Measurements from ENCODE around the gene TEX264.

TEX264 gene

DNA sequence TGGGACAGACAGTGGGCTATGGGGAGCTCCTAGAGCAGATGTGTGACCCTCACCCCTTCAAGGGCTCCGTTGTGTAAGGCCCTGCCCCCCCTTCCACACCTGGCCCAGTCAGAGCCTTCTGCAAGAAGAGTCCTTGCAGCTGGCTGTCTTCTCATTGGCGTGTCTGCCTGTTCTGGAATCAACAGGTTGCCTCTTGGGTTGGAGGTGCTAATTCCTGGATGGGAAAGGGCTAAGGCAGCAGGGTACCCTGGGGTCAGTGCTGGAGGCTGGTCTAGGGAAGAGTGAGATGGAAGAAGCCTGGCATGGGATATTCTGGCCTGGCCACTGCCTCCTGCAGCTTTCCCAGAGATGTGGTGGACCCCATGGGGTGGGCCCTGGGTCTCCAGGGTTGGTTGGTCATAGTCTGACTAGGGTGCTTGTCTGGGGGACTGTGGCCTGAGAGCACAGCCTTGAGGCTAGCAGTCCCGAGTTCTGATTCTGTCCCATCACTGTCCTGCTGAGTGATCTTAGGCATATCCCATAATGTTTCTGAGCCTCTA lies 5.1 kb downstream of the TEX264 start:
- DNase-seq: no peak

DNA sequence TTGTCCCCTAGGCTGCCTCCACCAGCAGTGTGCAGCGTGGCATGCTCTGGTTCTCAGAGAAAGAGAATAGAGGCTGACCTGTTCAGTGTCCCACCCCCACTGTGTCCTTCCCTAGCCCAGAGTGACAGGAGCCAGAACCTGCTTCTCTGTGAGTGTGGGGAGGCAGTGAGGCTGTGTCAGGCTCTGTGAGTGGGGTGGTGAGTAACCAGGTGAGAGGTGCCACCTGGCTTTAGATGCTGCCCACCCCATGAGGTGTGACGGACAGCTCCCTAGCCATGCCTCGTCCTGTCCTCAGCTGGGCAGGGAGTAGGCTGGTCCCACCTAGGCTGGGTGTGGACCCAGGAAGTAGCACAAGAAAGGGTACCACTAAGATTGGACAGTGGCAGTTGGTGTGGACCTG lies 6.3 kb downstream of the TEX264 start:
- DNase-seq: no peak

DNA sequence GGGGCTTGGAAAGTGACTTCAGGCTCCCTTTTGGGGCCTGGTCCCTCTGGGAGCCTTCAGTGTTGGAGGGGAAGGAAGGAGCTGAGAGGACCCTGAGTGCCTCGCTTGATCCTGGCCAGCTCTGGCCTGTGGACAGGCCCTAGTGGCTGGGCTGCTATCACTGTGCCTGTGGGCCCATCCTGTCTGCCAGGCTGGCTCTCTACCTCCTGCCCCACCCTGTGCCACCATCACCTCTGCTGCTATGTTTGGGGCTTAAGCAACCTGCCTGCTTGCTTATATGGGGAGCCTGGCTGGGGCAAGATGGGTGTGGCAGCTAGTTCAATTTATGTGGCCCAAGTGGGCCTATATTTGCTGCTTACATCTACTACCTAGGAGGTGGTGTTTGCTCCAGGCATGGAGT lies 7.1 kb downstream of the TEX264 start:
- no peak for DNase-seq

DNA sequence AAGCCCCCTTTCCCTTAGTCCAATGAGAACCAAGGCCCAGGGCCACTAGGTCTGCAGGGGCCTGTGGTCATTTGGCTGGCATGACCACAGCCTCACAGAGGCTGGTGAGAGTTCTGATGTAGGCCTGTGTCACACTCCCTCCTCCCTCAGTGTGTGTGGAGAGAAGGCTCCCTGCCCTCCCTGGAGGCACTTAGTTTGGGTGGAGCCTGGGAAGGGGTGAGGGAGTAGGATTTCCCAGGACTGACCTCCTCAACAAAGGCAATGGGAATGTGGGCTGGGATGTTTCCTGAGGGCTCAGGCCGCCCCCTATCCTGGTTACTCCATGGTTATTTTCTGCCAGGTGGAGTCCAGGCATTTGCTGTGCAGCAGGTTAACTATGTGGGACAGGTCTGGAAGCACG lies 7.6 kb downstream of the TEX264 start:
- no peak for DNase-seq

DNA sequence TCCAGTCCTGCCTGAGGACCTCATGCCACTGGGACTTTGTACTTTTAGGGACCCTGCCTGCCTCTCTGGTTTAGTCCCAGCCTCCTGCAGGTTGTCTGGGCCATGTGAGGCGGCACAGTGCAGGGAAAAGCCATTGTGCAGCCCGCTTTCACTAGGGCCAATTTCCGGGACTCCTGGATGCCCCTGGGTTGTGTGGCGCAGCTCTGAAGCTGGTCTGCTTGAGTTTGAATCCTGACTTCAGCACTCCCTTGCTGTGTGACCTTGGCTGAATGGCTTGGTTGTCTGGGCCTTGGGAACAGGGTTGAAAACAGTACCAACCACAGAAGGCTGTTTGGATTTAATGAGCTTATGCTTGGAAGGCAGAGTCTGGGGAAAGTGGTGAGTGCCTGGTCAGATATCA lies 8.3 kb downstream of the TEX264 start:
- DNase-seq: no peak

DNA sequence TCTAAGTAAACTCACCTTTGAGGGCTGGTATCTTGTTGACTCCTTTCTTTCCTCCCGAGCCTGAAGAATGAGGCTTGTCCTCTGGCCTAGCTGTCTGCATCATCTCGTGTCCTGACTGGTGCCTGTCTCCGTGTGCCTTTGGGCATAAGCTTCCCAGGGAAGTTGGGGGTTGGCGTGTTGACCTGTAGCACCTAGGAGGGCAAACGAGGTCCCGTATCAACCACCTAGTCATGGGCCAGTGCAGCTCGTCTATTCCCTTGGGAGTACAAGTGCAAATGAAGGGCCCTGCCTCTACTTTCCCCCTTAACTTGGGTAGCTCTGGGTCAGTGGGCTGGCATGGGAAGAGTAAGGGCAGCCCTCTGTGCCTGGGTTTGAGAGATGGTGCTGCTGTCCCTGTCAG lies 8.7 kb downstream of the TEX264 start:
- no peak for DNase-seq

DNA sequence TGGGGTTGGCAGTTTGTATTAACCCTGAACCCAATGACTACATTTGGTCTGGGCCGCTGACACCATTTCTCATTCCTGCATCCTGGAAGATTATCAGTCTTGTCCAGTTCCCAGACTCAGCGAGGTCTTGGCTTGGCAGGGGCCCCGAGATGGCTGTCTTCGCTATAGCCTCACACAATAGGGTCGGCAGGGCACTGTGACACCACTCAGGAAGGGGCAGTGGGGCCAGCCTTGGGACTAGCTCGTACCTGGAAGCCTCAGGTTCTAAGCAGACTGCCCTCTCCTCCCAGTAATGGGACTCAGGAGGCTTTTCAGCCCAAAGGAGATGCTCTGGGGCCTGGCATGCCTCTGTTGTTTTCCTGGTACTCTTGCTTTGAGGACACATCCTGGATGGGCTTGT lies 9.1 kb downstream of the TEX264 start:
- no peak for DNase-seq

DNA sequence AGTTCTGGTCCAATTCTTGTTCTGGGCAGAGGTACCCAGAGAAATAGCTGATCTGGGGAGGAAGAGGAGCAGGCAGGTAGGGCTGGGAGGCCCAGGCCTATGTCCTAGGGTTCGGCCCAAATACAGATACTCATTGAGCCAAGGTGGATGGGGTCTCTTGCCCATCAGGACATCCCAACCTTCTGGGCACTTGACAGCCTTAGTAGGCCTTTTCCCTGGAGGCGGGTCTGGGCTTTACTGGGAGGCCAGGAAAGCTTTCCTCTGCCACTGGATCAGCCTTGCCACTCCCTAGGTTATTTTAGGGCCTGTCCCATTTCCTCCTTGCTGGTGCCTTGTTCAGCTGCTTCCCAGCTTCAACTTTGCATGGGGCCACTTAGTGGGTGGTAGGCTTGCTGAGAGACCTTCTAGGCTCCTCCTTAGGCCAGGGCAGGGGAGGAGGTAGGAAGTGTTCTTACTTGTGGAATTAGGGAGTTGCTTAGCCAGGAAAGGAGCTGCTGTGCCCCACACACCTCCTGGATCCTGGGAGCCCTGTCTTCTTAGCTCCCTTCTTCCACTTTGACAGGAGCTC lies 9.7 kb downstream of the TEX264 start:
- no peak for DNase-seq

DNA sequence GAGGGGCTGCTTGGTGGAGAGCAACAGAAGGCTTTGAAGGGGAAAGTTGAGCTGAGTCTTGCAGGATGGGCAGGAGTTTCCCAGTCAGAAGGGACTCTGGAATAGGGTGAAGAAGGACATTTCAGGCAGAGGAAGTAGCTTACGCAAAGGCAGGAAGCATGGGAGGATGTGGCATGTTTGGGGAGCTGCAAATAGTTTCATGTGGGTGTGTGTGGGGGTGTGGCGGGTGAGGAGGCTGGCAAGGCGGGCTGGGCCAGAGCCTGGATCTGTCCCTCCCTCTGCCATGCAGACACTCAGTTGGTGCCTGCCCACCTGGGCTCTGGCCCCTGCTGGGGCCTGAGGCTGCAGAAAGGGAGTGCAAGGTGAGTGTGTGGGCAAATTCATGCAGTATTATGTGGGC lies 10.4 kb downstream of the TEX264 start:
- DNase-seq: no peak

DNA sequence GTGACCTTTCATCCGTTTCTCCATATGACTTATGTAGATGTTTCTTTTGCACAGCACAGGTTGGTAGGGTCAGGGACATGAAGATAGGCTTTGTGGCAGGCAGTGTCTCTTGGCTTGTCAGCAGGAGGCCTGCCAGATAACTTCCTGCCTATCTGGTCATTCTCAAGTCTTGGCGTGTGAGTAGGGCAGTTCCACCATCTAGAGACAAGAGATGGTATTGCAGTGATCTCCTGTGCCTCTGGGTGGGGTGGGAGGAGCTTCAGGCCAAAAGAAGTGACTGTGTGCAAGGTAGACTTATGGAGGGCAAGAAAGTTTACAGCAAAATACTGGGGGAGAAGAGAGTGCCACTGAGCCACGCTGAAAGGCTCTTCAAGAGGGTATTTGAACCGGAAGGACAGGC lies 11.0 kb downstream of the TEX264 start:
- DNase-seq: peak; percentile 63

DNA sequence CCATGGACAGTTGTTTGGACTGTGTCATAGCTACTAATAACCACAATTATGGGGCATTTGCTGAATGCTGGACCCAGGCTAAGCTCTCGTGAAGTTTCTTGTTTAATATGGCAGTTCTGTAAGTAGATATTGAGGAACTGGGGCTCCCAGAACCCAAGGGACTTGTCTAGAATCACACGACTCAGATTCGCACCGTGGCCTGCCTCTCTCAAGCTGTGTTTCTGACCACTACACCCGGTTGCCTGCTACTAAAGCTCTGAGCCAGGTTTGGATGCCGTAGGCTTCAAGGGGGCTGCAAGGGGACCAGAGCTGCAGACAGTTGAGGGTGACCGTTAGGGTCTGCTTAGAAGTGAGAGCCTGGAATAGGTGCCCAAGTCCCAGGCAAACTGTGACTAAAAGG lies 11.5 kb downstream of the TEX264 start:
- no peak for DNase-seq

DNA sequence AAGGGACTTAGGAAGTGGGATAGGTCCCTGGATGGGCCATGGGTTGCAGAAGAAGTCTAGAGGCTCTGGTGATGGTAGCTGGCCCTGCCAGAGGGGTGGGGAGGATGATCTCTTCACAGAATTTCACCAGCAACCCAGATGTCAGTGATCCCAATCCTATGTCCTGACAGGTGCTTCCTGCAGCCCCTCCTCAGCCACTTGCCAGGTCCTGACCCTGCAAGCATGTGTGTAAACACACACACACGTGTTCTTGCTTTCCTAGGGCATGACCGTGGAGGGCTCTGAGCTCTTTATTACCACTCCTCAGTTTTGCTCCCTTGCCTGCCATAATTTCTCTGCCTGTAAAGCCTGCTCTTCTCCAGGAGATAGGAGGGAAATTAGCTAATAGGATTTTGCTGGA lies 12.5 kb downstream of the TEX264 start:
- DNase-seq: no peak

DNA sequence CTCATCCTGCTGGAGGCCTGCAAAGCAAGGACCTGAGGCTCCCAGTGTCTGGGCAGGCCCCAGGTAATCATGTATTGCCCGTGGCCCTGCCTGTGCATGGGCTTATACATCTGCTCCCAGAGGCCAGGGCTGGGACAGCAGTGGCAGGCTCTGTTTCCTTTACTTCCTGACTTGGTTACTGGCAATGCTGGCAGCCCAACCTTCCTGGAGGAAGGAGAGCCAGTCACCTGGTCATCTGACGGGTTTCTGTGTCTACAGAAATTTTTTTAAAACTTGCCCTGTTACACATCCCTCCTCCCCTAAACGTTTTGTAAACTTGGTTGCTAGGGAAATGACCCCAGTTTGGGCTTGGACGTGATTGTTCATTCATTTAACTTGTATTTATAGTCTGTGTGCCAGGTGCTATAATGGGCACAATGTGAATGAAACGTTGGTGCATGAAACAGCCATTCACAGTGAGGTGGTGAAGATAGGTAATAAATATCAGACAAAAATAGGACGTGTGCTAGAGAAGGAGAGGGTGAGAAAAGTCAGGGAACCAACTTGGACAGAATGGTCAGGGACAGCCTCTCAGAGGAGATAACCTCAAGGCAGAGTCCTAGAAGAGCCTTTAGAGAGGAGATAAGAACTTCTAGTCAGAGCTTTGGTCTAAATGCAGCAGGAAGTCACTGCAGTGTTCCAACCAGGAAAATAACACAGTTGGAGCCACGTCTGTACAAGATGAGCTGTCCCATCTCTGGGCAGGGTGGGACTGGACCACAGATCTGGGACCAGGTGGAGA lies 14.1 kb downstream of the TEX264 start:
- no peak for DNase-seq

DNA sequence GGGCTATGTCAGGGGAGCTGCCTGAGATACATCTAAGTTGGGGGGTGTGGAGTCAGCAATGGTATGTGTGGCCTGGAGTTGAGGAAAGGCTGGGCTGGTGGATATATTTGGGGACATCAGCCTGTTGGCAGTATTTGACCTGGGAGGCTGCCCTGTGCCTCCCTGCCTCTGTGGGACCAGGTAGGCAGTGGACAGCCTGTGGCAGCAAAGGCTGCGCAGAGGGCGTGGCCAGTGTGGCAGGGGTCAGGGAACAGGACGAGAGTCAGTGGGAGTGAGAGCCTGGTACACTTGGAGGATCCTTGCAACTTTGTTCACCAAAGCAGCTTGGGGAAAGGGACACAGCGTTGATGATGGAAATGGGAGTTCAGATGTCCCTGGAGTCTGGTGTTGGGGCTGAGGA lies 15.0 kb downstream of the TEX264 start:
- no peak for DNase-seq

DNA sequence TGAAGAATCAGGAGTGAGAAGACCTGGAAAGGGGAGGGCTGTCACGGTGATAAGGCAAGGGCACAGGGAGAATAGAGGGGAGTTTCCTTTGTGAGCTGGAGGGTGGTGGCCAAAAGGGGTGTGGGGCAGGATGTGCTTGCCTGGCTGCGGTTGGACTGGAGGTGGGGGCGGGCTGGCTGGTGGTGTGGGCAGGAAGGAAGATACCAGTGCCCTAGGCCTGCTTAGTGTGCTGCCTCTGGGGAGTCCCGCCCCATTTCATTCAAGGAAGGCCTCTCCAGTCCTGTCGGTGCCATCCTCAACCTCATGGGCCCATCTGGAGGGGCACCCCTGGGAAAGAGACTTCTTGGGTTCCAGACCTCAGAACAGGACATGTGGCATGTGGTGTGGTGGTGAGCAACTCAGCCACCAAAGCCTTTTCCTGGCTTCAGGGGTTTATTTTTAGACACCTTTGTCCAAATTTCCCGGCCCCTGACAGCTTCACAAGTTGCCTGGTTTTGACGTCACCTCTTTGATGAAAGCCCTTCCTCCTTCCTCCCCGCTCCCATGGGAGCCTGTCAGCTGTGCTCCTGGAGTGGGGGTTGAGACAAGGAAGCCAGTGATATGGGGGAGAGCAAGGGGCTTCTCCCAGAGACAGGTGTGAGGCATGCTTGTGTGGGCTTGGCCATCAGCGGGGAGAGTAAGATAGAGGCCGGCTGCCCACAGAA lies 15.6 kb downstream of the TEX264 start:
- no peak for DNase-seq

DNA sequence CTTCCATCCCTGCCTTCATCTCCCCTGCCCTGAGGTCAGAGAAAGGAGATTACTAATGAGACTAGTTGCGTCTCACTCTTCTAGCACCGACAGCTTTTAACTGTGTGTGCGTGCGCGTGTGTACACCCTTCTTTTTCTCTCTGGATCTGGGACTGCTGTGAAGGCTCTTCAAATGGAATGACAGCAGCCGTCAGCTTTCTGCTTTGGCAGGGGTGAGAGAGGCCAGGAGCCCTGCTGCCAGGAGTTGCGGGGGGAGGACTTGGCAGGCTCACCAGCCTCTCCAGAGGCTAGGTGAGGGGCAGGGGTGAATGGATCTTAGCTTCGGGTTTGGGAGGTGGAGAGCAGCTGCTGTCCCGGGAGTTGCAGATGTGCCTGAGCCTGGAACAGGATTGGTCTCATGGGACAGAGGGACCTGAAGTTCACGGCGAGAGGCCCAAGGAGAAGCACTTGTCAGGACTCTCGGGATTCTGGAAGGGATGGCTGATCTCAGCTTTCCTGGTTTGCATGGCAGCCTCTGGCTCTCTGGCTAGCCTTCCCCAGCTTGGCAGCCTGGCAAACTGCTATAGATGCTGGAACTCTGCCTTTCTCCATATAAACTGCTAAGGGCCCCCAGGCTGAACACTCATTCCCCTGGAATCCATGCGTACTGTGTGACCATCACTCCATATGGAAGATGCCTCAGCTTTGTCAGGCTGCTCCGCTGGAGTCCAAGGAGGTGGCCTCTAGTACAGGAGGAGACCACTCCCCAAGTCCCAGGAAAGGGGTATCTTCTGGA lies 16.6 kb downstream of the TEX264 start:
- no peak for DNase-seq

DNA sequence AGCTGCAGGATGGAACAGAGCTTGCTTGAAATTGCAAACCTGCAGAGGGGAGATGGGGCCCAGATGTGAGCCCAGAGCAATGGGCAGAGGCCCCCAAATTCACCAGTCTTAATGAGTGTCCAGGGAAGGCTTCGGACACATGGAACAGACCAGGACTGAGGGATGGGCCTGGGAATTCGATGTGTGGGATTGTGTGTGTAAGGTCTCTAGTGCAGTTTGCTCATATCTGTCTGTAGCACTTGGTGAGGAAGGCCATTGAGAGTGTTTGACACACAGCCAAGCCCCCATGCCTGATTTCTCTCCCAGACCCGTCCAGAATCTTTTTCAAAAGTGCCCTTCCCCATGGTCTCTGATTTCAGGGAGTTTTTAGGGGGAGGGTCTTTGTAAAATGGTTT lies 17.2 kb downstream of the TEX264 start:
- no peak for DNase-seq

DNA sequence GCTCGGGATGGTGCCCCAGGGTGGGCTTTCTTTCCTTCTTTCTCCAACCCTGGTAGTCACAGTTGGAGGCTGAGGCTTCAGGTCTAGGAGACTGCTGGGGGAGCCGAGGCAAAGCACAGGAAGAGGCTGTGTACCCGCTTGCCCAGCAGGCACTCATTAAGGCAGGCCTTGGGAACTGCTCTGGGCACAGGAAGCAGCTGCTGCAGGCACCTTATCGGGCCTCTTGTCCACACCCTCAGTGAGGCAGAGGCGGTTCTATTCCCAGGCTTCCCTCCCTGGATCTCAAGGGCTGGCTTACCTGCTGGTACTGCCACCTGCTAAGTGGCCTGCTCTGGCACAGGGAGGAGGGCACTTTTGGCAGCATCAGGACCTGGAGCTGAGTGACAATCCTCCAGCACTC lies 20.0 kb downstream of the TEX264 start:
- DNase-seq: no peak

DNA sequence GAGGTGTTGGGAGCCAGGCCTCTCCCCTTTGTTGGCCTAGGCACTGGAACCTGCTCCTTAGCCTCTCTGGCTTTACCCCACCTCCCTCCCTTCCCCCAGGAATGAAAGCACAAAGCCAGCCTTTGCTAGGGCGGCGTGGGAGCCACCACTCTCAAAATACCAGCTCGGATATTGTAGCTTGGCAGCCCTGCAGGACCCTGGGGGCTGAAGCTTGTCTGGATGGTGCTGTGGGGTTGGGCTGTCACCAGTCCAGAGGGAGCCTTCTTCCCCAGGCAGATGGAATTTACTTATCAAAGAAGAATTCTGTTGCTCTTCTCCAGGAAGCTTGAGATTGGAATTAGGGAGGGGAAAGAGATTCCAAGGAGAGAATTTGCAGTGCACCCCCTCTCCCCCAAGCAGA lies 20.9 kb downstream of the TEX264 start:
- DNase-seq: no peak

DNA sequence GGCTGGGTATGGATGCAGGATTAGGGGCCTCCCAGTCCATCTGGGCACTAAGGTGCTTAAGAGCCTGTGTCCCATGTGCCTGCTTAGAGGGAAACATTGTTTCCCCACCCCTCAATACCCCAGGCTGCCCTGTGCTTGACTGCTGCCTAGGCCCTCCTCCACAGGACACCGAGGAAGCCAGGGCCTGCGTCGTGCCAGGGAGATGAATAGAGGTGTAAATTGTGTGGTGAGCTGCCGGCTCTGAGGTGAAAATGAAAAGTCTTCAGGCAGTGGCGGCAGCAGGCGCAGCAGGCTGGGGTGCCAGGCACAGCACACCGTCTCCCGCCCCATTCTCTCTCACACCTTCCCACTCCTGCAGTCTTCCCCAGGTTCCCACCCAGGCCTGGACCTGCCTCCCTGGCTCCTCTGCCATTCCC lies 21.9 kb downstream of the TEX264 start:
- DNase-seq: no peak

DNA sequence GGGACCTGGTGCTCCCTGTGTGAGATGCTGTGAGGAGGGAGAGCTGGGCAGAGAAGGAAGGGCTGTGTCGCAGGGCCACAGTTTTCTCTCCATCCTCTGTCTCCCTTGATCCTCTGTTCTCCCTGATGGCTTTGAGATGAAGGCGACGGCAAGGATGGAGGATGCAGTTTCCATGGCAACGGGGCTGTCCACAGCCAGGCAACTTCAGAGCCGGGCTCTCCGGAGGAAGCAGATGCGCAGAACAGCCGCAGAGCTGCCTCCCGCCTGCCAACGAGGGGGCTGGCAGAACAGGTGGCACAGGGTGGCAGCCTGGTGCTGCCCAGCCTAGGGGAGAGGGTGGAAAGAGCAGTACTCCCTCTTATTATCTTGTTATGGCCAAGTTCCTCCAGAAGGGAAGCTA lies 25.9 kb downstream of the TEX264 start:
- no peak for DNase-seq

DNA sequence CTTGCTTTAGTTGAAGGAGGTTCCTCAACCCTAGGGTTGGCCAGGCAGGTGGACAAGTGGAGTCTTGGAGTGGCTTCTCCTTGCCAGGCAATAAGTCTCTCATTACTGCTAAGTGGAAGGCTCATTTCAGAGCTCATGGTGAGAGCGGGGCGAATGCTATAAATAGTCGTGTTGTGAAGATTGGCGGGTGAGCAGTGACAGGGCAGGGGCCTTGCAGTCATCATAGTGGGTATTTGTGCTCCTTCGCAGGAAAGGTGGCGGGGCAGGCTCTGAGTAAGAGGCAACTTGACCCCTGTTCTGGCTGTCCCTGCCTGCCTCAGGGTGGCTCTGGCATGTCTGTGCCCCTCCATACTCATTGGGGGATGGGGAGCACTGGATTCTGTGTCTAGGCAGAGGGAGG lies 27.2 kb downstream of the TEX264 start:
- no peak for DNase-seq

DNA sequence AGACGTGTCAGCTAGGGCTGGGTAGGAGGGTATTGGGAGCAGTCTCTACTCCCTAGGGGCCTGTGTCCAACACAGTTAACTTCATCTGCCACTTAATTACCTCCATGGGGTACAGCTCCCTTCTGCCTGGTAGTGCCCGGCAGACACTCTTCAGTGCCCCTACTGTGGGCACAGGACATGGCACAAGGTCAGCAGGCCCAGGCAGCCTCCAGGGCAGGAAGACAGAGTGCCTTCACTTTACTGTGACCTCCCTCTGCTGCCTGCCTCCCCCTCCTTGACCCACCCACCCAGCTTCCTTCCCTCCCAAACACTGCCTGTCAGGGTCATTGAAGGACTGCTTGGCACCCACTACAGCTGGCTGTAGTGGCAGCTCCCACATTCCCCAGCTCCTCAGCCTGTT lies 29.4 kb downstream of the TEX264 start:
- no peak for DNase-seq

Data from SIG-M5 (cell line).